MCF 10A (cell line): ENCODE data around the gene MCC. TPM values are rescaled to one million over a fixed set of nuclear protein-coding genes. Genes with fewer than 3 reads are reported as not detected.

Experiments used
- BruUV-seq: library from RNA; stranded (reverse); fragments of 400-500 nt; replicated peaks from 2 replicates; lab custom pipeline; 2021; lab: Mats Ljungman, UMichigan
- CTCF ChIA-PET: fragments of 300-600 bp; sonication (Branson Sonifier 250); formaldehyde crosslinking; extraction: SDS; loops from one replicate; lab custom pipeline; 2021; ENCODE audit warnings: antibody characterized with exemption, inconsistent platforms; lab: Yijun Ruan, JAX
- POLR2A ChIA-PET: fragments of 300-600, 350-650 bp; sonication (Branson Sonifier 250); formaldehyde crosslinking; extraction: SDS; loops from one replicate; lab custom pipeline; 2020; ENCODE audit warnings: antibody characterized with exemption, inconsistent platforms; lab: Yijun Ruan, JAX
- DNase-seq: peaks from one replicate; pipeline ENCODE4 v3.0.0-alpha.2; 2018; ENCODE audit not compliant: unreplicated experiment
- H3K27ac Mint-ChIP-seq: one replicate; pipeline ENCODE4 v1.8.0; 2022; ENCODE audit warnings: mild to moderate bottlenecking, low read depth, mixed read lengths; ENCODE audit not compliant: unreplicated experiment
- H3K27me3 Mint-ChIP-seq: one replicate; pipeline ENCODE4 v1.8.0; 2022; ENCODE audit warnings: mixed read lengths; ENCODE audit not compliant: insufficient read depth, unreplicated experiment
- H3K36me3 Mint-ChIP-seq: one replicate; pipeline ENCODE4 v1.8.0; 2022; ENCODE audit warnings: mild to moderate bottlenecking, moderate library complexity, mixed read lengths; ENCODE audit not compliant: insufficient read depth, unreplicated experiment
- H3K4me1 Mint-ChIP-seq: one replicate; pipeline ENCODE4 v1.8.0; 2022; ENCODE audit warnings: mixed read lengths; ENCODE audit not compliant: insufficient read depth, unreplicated experiment
- H3K4me3 Mint-ChIP-seq: one replicate; pipeline ENCODE4 v1.8.0; 2022; ENCODE audit warnings: mild to moderate bottlenecking, moderate library complexity, mixed read lengths; ENCODE audit not compliant: unreplicated experiment
- H3K9me3 Mint-ChIP-seq: one replicate; pipeline ENCODE4 v1.8.0; 2022; ENCODE audit warnings: mixed read lengths; ENCODE audit not compliant: unreplicated experiment
- intact Hi-C: fragments of 100-400 bp; cut with micrococcal nuclease; formaldehyde crosslinking; loops from 2 replicates; pipeline ENCODE4 v1.14.1; 2022
- total RNA-seq: library from RNA; stranded (reverse); gene quantifications from 2 replicates; pipeline ENCODE4 v1.2.3, GENCODE V29; 2022
- TF ChIP-seq, protein P1 (sequence below): fragments of 200-600 bp; IDR thresholded peaks from one replicate; pipeline ENCODE4 v1.8.0; 2022; ENCODE audit warnings: antibody characterized with exemption, mild to moderate bottlenecking; ENCODE audit not compliant: unreplicated experiment

MCC gene
- total RNA-seq, 1 experiment from 2014 or later: 25.3 TPM

GRCh38 chr5:113162770-113163169 lies 325.5 kb downstream of the MCC start:
- POLR2A ChIA-PET: interaction anchor here (0.7 to 2.2 kb wide), 13 partner anchors 11 to 325 kb away, joined by 3 to 9 read pairs (median 4); partner anchors contain the start of gene MCC

GRCh38 chr5:113162208-113162607 lies 326.0 kb downstream of the MCC start:
- Mint-ChIP-seq H3K4me3 (no peak overlapping the region), H3K27me3 (no peaks in the 10 kb centered on the region), H3K9me3 (no peaks in the 10 kb centered on the region), H3K4me1 (peaks cover 60% of the 10 kb centered on the region), H3K27ac (peak overlapping the region; percentile 96), H3K36me3 (peaks cover 12% of the 10 kb centered on the region)
- CTCF ChIA-PET: interaction anchor here (0.7 to 2.0 kb wide), 4 partner anchors 20 to 188 kb away, joined by 5 to 6 read pairs (median 6); no protein-coding TSS in a partner anchor
- no peak for DNase-seq
- TF ChIP-seq, protein P1, sequence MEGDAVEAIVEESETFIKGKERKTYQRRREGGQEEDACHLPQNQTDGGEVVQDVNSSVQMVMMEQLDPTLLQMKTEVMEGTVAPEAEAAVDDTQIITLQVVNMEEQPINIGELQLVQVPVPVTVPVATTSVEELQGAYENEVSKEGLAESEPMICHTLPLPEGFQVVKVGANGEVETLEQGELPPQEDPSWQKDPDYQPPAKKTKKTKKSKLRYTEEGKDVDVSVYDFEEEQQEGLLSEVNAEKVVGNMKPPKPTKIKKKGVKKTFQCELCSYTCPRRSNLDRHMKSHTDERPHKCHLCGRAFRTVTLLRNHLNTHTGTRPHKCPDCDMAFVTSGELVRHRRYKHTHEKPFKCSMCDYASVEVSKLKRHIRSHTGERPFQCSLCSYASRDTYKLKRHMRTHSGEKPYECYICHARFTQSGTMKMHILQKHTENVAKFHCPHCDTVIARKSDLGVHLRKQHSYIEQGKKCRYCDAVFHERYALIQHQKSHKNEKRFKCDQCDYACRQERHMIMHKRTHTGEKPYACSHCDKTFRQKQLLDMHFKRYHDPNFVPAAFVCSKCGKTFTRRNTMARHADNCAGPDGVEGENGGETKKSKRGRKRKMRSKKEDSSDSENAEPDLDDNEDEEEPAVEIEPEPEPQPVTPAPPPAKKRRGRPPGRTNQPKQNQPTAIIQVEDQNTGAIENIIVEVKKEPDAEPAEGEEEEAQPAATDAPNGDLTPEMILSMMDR: no peak
- no TSS peak for BruUV-seq
- intact Hi-C loops: loop anchor here (2.0 to 5.0 kb wide), 2 partner anchors 41 to 350 kb away; partner anchors contain the start of gene YTHDC2
- POLR2A ChIA-PET: interaction anchor here (0.6 to 1.7 kb wide), 12 partner anchors 35 to 326 kb away, joined by 3 to 9 read pairs (median 4); partner anchors contain the start of gene MCC

More at GRCh38 chr5:113162770-113163169, 325.5 kb downstream of the MCC start:
- peak overlapping the region; percentile 96 for H3K27ac Mint-ChIP-seq
- no TSS peak for BruUV-seq
- no peaks in the 10 kb centered on the region for H3K27me3 Mint-ChIP-seq
- no peaks in the 10 kb centered on the region for H3K9me3 Mint-ChIP-seq
- intact Hi-C loops: loop anchor here (2.0 to 5.0 kb wide), 2 partner anchors 40 to 350 kb away; partner anchors contain the start of gene YTHDC2
- TF ChIP-seq, protein P1: no peak
- DNase-seq: peak; percentile 92
- peak overlapping the region; percentile 40 for H3K4me3 Mint-ChIP-seq
- H3K36me3 Mint-ChIP-seq: peaks cover 12% of the 10 kb centered on the region
- peaks cover 63% of the 10 kb centered on the region for H3K4me1 Mint-ChIP-seq
- CTCF ChIA-PET: interaction anchor here (1.5 kb wide), 1 partner anchor 21 kb away, joined by 6 read pairs; no protein-coding TSS in a partner anchor

DNA sequence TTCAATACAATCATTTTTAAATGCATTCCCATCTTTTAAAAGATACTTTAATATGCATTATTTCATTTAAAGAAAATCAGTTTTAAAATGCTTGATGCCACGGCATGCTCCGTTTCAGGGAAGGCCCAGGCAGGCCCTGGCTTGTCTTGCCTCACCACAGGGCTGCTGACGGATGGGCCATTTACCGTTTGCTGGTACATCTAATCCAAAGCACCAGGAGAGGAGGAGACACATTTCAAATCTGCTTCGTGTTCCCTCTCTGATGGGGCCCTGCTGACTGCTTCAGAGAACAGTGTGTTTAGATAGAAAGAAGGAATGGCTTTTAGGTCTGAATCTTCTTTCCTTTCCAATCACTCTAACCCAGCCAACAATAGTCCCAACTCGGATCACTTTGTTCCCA lies 326.4 kb downstream of the MCC start:
- intact Hi-C loops: loop anchor here (2.0 to 5.0 kb wide), 2 partner anchors 41 to 350 kb away; partner anchors contain the start of gene YTHDC2
- no peaks in the 10 kb centered on the region for H3K9me3 Mint-ChIP-seq
- peak overlapping the region; percentile 96 for H3K27ac Mint-ChIP-seq
- TF ChIP-seq, protein P1: no peak
- H3K4me1 Mint-ChIP-seq: peaks cover 56% of the 10 kb centered on the region
- peaks cover 12% of the 10 kb centered on the region for H3K36me3 Mint-ChIP-seq
- no peak overlapping the region for H3K4me3 Mint-ChIP-seq
- no TSS peak for BruUV-seq
- DNase-seq: peak; percentile 86
- no peaks in the 10 kb centered on the region for H3K27me3 Mint-ChIP-seq
- CTCF ChIA-PET: interaction anchor here (0.7 to 3.5 kb wide), 5 partner anchors 13 to 187 kb away, joined by 5 to 18 read pairs (median 6); no protein-coding TSS in a partner anchor
- POLR2A ChIA-PET: interaction anchor here (0.6 to 1.7 kb wide), 10 partner anchors 32 to 133 kb away, joined by 3 to 9 read pairs (median 4); no protein-coding TSS in a partner anchor

DNA sequence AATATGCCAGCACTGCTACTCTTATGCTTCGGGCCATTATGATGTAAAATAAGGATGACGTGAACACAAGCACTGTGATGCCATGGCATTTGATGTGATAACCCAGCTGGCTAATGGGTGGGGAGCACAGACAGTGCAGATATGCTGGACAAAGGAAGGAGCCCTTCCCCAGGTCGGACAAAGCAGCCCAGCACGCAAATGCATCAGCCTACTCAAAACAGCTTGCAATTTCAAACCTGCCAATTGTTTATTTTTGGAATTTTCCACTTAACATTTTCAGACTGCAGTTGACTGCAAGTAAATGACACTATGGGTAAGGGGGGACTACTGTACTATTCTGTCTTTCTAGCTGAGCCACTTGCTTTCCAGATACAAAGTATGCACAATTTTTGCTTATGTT lies 330.4 kb downstream of the MCC start:
- Mint-ChIP-seq H3K36me3 (peaks cover 11% of the 10 kb centered on the region), H3K27me3 (no peaks in the 10 kb centered on the region), H3K9me3 (no peaks in the 10 kb centered on the region), H3K4me3 (no peak overlapping the region), H3K27ac (no peak overlapping the region), H3K4me1 (peaks cover 22% of the 10 kb centered on the region)
- intact Hi-C loops: no loop called here
- BruUV-seq: no TSS peak
- DNase-seq: no peak
- ChIA-PET CTCF (no interaction called here), POLR2A (interaction anchor here (0.8 kb wide), 1 partner anchor 236 kb away, joined by 4 read pairs; the partner anchor contains the start of gene REEP5)
- TF ChIP-seq, protein P1: no peak
